HG03469 (cell line): ENCODE data around the gene SLC8A3.
"Not testable (repeated sequence)": the region's sequence is repeated elsewhere in the genome, so short reads cannot be mapped to it uniquely, and the experiment has no call there.

ENCODE experiments used
- ATAC-seq: cut with Tn5 transposase; IDR thresholded peaks from one replicate; pipeline ENCODE4 v1.9.1; 2021; ENCODE audit warnings: mild to moderate bottlenecking, moderate library complexity, moderate number of reproducible peaks; ENCODE audit not compliant: unreplicated experiment

Gene SLC8A3, protein sequence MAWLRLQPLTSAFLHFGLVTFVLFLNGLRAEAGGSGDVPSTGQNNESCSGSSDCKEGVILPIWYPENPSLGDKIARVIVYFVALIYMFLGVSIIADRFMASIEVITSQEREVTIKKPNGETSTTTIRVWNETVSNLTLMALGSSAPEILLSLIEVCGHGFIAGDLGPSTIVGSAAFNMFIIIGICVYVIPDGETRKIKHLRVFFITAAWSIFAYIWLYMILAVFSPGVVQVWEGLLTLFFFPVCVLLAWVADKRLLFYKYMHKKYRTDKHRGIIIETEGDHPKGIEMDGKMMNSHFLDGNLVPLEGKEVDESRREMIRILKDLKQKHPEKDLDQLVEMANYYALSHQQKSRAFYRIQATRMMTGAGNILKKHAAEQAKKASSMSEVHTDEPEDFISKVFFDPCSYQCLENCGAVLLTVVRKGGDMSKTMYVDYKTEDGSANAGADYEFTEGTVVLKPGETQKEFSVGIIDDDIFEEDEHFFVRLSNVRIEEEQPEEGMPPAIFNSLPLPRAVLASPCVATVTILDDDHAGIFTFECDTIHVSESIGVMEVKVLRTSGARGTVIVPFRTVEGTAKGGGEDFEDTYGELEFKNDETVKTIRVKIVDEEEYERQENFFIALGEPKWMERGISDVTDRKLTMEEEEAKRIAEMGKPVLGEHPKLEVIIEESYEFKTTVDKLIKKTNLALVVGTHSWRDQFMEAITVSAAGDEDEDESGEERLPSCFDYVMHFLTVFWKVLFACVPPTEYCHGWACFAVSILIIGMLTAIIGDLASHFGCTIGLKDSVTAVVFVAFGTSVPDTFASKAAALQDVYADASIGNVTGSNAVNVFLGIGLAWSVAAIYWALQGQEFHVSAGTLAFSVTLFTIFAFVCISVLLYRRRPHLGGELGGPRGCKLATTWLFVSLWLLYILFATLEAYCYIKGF

DNA sequence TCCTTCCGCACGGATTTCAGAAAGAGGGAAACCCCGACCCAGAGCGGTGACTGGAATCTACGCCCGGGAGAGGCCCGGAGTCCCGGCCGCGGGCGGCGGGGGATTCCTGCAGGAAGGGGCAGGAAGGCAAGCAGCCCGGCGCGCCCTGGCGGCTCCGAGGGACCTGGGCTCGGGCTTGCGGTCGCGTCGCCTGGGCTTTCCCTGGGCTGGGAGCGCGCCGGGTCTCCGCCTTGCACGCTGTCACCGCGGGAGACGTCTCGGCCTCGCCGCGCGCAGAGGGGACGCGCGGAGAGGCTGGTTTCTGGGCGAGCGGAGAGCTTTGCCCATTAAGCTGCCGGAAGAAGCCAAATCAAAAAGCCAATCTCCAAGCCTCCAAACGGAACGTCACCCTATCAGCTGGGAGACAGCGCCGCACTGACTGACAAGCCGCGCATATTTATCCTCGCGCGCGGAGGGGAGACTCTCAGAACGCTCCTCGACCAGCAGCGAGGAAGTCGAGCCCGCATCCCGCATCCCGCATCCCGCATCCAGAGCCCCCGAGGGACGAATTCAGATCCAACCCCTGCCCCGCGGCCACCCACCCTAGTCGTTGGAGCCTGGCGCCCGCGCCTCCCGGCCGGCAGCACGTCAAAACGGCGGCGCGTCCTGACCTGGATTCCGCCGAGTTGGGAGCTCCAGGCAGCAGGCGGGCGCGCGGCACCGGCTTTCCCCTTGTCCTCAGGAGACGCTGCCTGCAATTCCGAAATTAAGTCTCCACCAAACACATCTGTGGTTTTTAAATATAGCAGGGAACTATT is at the start of gene SLC8A3:
TSS of gene SLC8A3 (minus strand) at position 293 of the 797 bp plus-strand sequence. CDS start 20,529 bp downstream, outside the sequence.
- ATAC-seq, result no peak

DNA sequence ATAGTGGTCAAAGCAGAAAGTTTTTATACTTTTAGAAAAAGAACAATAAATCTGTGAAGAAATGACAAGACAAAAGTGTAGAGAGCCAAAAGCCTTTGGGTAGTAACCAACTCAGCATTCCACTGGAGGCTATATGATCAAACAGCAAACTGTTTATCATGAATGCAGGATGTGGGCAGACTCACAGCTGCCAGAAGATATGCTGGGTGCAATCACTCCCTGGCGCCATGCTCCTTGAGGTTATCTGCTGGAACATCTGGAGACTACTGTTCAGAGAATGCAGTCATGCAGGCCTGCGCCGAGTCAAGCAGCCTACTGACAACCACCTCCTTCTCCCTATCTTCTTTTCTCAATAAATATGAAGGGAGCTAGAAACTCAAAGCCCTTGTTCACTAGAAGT is 49.0 kb upstream of the SLC8A3 start:
- no peak for ATAC-seq

DNA sequence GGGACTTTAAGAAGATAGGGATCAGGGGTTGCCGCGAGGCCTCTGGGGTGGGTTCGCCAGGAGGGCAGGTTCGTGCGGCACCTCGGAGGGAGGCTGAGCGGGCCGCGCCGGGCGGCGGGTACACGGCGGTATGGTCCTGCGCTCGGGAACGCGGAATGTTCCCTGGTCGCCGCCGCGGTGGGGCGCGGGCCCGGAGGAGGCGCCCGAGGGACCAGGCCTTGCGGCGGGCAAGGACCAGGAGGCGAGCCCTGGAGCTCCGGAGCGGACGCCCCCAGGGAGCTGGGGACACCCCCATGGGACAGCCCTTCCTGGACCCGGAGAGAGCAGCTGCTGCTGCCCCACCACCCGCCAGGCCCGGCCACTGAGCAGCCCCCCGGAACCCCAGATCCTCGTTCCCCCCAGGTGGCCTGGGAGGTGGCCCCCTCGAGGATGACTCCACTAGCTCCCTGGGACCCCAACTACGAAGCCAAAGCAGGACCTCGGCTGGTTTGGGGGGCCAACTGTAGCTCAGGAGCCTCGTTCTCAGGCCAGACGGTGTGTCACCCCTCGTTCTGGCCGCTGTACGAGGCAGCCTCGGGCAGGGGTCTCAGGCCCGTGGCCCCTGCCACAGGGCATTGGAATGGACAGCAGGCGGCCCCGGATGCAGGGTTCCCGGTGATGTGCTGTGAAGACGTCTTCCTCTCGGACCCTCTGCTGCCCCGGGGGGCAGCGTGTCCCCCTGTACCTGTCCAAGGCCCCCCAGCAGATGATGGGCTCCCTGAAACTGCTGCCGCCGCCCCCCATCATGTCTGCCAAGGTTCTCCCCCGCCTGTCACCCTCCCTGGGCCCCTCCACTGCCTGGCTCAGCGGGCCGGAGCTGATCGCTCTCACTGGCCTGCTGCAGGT is 45.6 kb upstream of the SLC8A3 start:
- no peak for ATAC-seq

DNA sequence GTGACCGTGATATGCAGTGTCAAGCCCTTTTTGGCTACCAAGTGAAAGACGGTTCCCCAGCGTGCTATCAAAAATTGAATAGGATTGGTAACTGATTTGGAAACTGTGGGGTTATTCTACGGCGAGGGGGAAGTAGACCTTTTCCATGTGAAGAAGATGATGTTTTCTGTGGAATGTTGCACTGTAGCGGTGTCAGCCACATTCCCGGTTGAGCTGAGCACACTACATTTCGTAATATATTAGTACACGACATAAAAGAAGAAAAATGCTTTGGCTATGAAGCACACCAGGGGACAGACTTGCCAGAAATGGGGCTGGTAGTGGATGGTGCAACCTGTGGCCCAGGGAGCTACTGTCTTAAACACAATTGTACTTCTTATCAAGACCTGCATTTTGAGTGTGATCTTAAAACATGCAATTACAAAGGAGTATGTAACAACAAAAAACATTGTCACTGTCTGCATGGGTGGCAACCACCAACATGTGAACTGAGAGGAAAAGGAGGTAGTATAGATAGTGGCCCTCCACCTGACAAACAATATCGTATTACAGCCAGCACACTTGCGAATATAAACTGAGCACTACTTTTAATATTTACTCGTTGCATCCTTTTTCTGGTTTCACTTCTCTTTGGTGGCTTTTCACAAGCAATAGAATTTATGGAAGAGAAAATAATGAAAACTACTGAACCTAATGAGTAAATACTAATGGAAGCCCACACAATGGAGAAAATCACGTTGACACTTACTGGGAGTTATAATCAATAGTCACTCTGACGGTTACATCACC is 43.2 kb upstream of the SLC8A3 start:
- not testable (repeated sequence) for ATAC-seq

DNA sequence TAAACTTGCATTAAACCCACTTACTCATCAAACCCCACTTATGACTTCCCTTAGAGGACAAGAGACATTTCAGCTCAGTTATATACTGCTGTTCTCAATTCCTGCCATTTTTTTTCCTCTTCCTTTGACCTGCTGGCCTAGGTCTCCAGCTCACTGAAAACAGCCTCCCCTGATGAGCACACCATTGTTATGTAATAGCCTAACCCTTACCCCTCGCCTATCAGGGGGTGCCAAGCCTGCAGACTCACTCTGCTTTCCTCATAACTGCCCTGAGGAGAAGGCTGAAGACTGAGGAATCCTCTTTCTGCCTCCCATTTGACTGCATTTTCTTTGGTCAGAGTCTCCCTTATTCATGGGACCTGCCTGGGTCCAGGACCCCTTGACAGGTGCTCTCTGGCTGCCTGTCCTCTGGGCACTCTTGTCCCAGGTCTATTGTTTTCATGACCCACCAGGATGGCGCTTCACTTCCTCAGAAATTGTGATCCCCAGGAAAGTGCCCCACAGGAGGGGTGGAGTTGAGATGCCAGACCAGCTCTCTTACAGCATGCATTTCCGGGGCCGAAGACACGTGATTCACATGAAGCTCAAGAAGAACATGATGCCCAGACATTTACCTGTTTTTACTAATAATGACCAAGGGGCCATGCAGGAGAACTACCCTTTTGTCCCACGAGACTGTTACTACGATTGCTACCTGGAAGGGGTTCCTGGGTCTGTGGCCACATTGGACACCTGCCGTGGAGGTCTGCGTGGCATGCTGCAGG is 41.3 kb upstream of the SLC8A3 start:
- ATAC-seq, result not testable (repeated sequence)

DNA sequence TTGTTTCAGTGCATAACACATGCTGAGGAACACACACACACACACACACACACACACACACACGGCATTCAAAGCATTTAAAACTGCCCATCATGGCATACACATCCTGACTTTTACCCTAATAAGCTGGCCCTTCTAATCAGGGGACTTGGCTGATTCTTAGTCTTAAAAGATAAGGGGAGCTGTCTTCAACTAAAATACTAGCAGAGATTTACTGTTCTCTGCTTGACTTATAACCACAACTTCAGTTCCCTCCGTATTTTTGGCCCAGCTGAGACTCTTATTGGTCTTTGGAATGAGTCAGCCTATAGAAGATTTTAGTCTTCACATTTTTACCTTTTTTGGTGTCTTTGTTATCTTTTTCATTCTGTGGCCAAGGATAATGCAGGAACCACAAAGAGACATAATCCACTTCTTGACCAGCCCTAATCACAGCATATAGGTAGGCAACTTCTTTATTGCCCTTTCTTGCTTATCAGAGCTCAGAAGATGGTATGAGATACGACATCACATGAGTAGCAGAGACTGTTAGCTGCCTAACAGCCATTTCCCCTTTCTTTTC is 25.1 kb upstream of the SLC8A3 start:
- no peak for ATAC-seq

DNA sequence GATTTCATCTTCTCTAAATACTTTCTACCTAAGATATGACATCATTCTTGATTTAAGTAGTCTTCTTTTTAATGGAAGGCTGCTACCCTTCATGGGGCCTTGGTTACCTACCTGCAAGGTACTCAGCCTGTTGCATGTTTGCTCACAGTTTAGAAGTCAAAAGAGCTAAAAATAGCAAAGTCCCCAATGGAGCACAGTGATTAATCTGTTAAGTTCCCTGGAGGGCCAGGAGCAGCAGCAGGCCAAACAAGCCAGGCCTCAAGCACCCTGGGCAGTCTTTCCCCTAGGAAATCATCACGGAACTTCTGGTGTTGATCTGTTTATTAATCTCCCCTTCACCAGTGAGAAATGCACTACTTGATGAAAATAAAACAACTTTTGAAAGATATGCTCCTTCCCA is 24.0 kb upstream of the SLC8A3 start:
- no peak for ATAC-seq

DNA sequence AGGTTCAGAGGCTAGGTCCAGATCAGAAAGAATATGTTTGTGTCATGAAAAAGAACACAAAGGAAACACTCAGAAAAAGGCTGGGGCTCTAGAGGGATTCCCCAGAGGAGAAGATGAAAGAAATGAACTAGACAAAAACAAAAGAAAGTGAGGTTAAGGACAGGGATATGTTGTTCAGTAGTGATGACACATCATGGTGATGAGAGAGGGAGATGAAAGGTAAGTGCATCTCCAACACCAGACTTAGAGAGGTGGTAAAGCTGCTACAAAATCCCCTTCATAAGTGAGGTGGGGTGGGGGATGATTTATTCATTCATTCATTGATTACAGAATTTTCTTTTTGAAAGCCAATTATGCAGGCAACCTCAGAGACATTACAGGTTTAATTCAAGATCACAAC is 19.6 kb upstream of the SLC8A3 start:
- no peak for ATAC-seq

DNA sequence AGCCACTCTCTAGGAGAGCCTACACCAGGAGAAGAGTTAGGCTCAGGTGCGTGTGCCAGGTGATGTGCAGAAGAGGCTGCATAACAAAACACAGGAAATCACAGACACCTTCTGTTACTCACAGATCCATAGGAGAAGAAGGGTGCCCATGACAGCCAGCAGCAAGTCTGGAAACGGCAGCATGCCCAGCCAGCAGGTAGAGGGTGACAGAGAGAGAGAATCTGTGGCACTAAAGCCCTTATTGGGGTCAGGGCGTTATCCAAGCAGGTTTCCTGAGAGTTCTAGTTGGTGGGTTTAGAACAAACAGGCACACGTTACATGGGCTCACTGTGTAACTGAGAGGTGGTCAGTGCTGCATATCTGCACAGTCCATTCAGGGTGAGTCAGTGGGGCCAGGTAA is 14.9 kb upstream of the SLC8A3 start:
- ATAC-seq, result no peak

DNA sequence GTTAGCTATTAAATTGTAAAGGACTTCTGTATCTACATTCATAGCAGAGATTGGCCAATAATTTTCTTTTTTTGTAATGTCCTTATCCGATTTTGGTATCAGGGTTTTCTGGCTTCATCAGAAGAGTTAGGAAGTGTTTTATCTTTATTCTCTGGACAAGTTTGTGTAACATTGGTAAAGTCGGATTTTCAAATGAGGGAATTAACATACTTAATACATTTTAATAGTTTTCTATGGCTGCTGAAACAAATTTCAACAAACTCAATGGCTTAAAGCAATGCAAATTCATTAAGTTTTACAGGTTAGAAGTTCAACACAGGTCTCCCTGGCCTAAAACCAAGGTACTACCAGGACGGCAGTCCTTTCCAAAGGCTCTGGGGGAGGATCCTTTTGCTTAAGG is 13.2 kb upstream of the SLC8A3 start:
- no peak for ATAC-seq

DNA sequence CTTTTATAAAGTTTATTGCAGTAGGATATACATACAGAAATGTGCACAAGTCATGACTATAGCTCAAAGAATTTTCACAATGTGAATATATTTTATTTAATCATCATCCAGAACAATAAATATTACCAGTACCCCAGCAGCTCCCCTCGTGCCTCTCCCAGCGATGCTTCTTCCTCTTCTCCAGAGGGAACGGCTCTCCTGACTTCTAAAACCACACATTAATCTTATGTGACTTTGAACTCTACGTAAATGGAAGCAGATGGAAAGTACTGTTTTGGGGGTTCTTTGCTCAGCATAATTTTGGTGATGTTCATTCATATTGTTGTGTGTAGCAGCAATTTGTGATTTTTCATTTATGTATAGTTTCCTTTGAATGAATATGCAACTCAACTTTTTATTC is 4.6 kb upstream of the SLC8A3 start:
- no peak for ATAC-seq

DNA sequence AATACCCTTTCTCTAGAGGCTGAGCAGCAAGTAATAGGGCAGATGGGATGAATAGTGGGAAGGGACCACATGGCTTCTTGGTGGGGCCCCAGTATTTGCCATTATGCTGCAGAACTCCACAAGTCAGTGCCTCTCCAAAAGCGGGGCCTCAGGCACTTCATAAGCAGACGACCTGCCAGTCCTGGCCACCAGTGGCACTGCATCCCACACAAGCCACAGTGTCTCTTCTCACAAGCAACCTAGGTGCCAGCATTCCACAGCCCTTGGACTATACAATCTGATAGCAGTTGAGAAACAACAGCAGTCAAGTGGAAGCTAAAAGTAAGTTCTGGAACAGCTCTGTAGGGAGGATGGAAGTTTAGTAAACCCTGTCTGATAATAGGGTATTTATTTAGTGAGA is 4.2 kb upstream of the SLC8A3 start:
- no peak for ATAC-seq

DNA sequence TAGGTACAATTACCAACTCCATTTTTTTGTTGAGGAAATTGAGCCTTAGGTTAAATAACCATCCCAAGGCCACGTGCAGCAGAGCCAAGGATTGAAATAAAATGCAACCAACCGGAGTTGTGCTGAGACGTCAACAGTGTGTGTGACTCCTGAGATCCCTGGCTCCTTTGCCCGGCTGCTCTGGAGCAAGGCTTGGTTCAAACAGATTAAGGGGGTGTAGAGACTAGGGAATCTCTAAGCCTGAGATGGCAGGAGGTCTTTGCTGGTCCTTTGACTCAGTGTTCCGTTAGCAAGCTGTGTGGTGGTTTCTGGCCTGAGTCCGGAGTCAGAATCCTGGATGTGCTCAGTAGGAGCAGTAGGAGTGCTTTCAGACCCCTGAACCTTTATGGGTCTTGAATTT is 1.4 kb upstream of the SLC8A3 start:
- ATAC-seq, result no peak

DNA sequence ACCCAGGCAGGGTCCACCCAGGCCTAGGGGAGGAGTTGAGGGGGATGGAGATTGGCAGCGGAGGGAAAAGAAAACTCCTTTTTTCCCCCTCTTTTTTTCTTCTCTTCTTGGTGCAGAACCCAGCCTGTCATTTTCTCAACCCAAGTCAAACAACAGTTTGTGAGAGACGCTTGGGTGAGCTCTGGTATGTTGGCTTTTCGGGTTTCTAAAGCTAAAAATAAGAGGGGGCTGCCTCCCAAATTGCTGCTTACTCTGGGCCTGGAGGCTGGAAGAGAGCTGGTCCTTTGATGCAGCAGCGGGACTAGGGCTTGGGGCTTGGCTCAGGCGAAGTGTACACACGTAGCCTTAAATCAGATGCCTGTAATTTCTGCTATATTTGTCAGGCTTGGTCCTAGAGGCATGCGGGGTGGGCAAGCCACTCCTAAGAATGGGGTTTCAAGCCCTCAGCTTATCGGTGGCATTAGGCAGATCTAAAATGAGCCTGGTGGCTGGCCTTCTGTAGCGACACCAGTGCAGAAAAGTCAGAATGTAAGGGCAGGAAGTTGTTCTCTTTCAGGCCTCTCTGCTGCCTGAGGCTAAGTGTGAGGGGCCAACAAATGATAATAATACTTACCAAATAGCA is 816 bp upstream of the SLC8A3 start:
- ATAC-seq, result no peak

DNA sequence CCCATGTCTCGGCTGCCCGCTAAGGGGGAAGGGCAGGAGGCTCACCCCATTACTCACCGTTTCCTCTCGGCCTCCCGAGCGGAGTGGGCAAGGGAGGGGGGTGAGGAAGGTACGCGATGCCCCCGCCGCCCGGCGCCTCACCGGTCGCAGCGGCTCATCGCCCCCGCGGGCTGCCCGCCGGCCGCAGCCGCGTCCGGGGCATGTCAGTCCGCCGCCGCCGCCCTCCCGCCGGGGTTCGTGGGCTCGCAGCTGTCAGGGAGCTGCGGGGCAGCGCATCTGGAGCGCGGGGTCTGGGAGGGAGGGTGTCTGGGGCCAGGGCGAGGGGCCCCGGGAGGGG is 461 bp downstream of the SLC8A3 start:
- no peak for ATAC-seq

DNA sequence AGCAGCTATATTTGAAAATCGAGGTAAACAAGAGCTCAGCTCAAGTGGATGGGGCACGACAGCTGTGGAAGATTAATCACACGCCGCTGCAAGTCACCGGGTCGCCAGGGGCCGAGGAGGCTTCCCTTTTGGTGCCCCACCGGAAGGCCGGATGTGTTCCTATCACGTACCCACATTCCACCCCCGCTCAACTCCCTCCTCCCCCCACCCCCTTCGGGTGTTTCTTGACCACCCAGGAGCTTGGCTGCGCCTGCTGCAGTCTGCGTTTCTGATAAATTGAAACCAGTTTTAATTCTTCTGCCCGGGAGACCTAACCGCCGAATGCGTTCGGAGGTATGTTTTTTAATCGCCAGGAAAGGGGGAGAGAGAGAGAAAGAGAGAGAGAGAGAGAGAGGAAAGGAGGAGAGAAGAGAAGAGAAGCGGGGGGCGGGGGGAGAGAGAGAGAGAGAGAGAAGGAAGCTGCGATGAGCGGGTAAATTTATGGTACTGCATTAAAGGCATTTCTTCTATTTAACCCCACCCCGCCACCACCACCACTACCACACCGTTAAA is 1.8 kb downstream of the SLC8A3 start:
- ATAC-seq, result no peak

DNA sequence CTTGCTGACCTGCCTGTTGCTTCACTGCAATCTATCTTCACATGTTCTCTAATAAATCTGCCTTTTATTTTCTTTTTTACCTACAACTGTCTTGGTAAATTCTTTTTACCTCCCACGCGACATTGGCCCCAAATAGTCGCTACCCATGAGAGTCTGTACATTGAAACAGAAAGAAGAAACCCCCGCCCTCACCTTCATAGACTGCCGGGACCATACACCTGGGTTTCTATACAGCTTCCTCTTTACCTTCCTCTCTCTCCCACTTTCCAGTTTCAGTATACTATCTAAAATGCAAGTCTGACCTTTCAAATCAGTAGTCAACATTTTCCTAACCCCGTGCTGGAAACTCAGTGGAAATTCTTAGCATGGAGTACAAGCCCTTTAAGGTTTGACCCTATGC is 4.8 kb downstream of the SLC8A3 start:
- no peak for ATAC-seq

DNA sequence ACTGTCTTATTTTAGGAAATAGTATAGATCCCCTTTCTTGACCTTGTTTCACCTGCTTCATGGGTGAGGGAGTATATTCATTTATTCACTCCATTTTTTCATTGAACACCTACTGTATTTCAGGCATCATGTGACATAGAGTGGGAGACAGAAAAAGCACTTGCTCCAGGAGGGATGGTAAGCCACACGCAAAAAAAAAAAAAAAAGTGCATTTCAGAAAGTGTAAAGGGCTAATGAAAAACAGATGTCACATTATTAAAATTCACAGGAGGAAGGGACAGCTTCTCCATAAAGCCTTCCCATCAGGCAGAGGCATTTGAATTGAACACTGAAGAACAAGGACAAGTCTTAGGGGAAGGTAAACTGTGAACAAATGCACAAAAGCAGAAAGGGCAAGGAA is 7.5 kb downstream of the SLC8A3 start:
- no peak for ATAC-seq
